HT-29 (cell line): ENCODE results near the gene YBX1. TPM values are rescaled to one million over a fixed set of nuclear protein-coding genes. Genes with fewer than 3 reads are reported as not detected.

Experiments
- DNase-seq: peaks from one replicate; pipeline ENCODE4 v3.0.0-alpha.2; 2015; ENCODE audit warnings: low spot score
- total RNA-seq: library from RNA; depleted of rRNA; stranded (reverse); fragments of >200 nt; shearing (Covaris generic); gene quantifications from 2 replicates; pipeline ENCODE4 v1.2.3, GENCODE V29; 2014

The YBX1 gene
- total RNA-seq, 1 experiment from 2014 or later, result 900 TPM

- no peak for DNase-seq
These were observed 52.2 kb downstream of the YBX1 start for GRCh38 chr1:42734201-42735035.

GRCh38 chr1:42735056-42735455, 52.8 kb downstream of the YBX1 start:
- no peak for DNase-seq

GRCh38 chr1:42735477-42736105, 53.4 kb downstream of the YBX1 start:
- DNase-seq, result no peak

GRCh38 chr1:42736152-42736551, 53.9 kb downstream of the YBX1 start:
- peak; percentile 42 for DNase-seq

GRCh38 chr1:42736571-42737200, 54.5 kb downstream of the YBX1 start:
- no peak for DNase-seq

- peak; percentile 16 for DNase-seq
These were observed 55.0 kb downstream of the YBX1 start for GRCh38 chr1:42737257-42737656.

GRCh38 chr1:42737986-42738677, 55.9 kb downstream of the YBX1 start:
- no peak for DNase-seq

GRCh38 chr1:42738678-42739226, 56.5 kb downstream of the YBX1 start:
- no peak for DNase-seq

- DNase-seq, result no peak
These were observed 57.8 kb downstream of the YBX1 start, which contains the start of gene CLDN19 for GRCh38 chr1:42739753-42740700. TSS of gene CLDN19 (minus strand) at chr1:42740236. CDS start at chr1:42740063, 173 bp downstream.

GRCh38 chr1:42740851-42741580, 58.8 kb downstream of the YBX1 start:
- no peak for DNase-seq

- DNase-seq, result no peak
These were observed 59.5 kb downstream of the YBX1 start for GRCh38 chr1:42741706-42742105.

GRCh38 chr1:42742141-42742540, 59.9 kb downstream of the YBX1 start:
- no peak for DNase-seq

- no peak for DNase-seq
These were observed 60.5 kb downstream of the YBX1 start for GRCh38 chr1:42742617-42743316.

GRCh38 chr1:42743317-42744147, 61.3 kb downstream of the YBX1 start:
- DNase-seq, result no peak

GRCh38 chr1:42744148-42744413, 61.9 kb downstream of the YBX1 start:
- no peak for DNase-seq

GRCh38 chr1:42745851-42746250, 63.6 kb downstream of the YBX1 start:
- no peak for DNase-seq

- no peak for DNase-seq
These were observed 64.4 kb downstream of the YBX1 start for GRCh38 chr1:42746436-42747105.

GRCh38 chr1:42747125-42747524, 64.9 kb downstream of the YBX1 start:
- peak; percentile 26 for DNase-seq
